Cardiac fibroblast (primary cell): ENCODE measurements around the gene MKX.

ENCODE experiments used
- DNase-seq, 2 donors: peaks; one replicate each; pipeline versions ENCODE4 v3.0.0 to v3.0.0-alpha.2; 2010; ENCODE audit warnings: low read depth in 2 of 2
- H3K4me3 ChIP-seq, 2 donors: replicated peaks in 1 of 2; 1 replicate in 1 of 2; 2 replicates in 1 of 2; pipeline ENCODE4 v1.5.1; 2011; ENCODE audit warnings: low read depth in 2 of 2, low read length in 2 of 2, mild to moderate bottlenecking in 2 of 2, moderate library complexity in 1 of 2
- CTCF ChIP-seq: IDR thresholded peaks from one replicate; pipeline ENCODE4 v1.5.1; 2011; ENCODE audit warnings: low read depth, mild to moderate bottlenecking, low read length, inconsistent platforms

Gene MKX

GRCh38 chr10:27635699-27636270, 109.8 kb downstream of the MKX start:
- no peak for DNase-seq
- H3K4me3 ChIP-seq = no peak overlapping the region
- no peak for TF ChIP-seq CTCF

- DNase-seq = no peak
- no peak for TF ChIP-seq CTCF
- H3K4me3 ChIP-seq = no peak overlapping the region
These were observed 110.3 kb downstream of the MKX start for GRCh38 chr10:27635290-27635689.

- H3K4me3 ChIP-seq = no peak overlapping the region
- DNase-seq = no peak
- TF ChIP-seq CTCF = no peak
These were observed 117.0 kb downstream of the MKX start for GRCh38 chr10:27628621-27629020.

- no peak for DNase-seq
- no peak overlapping the region for H3K4me3 ChIP-seq
- TF ChIP-seq CTCF = no peak
These were observed 118.7 kb downstream of the MKX start for GRCh38 chr10:27626890-27627289.

- TF ChIP-seq CTCF = no peak
- no peak overlapping the region for H3K4me3 ChIP-seq
- DNase-seq = no peak
These were observed 120.0 kb downstream of the MKX start for GRCh38 chr10:27625452-27626211.

GRCh38 chr10:27624941-27625340, 120.7 kb downstream of the MKX start:
- TF ChIP-seq CTCF = no peak
- H3K4me3 ChIP-seq = no peak overlapping the region
- no peak for DNase-seq
